Measurements from ENCODE around the gene TMEM100.

Gene TMEM100

GRCh38 chr17:55722742-55723487, at the start of gene TMEM100:
Gene TMEM100, minus strand, starts transcription at chr17:55722864. Its CDS starts 1,794 bp downstream, at chr17:55721070.
- DNase-seq (ENCODE audit: low read depth, low spot score): peak; percentile 54

DNA sequence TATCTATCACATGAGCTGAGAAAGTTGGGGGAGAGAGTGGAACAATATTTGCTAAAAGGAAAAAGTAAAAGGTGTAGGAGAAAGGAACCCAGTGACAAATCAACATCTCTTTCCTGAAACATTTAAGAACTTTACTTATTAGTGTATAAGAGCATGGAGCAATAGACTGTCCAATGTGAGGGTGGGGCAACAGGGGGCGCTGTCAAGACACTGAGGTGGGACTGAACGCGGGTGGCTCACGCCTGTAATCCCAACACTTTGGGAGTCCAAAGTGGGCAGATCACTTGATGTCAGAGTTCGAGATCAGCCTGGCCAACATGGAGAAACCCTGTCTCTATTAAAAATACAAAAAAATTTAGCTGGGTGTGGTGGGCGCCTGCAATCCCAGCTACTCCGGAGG, 49.4 kb upstream of the TMEM100 start:
- DNase-seq (ENCODE audit: low read depth, low spot score): no peak

DNA sequence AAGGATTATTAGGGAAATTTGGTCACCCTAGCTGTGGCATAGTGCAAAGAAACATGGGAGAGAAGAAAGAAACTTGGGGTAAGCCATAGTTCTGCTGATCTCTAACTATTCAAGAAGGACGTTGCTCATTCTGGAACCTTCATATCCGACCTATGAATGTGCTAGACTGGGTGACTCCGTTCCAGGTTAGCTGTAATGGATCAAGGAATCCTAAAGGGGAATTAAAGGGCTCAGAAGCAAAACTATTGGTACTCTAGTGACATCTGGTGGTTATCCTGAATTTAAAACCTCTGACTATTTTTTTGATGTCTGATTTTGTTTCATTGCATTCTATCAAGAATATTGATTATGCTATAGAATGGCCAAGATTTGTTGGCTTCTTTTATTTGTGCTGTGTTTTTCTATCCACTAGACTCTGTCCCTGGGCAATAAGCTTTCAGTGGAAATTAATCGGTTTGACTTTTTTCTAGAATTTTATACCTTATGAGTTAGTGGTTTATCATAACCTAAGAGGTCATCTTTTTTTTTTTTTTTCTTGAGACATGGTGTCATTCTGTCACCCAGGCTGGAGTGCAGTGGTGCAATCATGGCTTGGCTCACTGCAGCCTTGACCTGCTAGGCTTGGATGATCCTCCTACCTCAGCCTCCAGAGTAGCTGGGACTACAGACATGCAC, 47.7 kb upstream of the TMEM100 start:
- no peak for DNase-seq (ENCODE audit: low read depth, low spot score)

GRCh38 chr17:55769625-55770000, 46.9 kb upstream of the TMEM100 start:
- no peak for DNase-seq (ENCODE audit: low read depth, low spot score)

- DNase-seq (ENCODE audit: low read depth, low spot score): no peak
Measured at GRCh38 chr17:55768936-55769624, 46.4 kb upstream of the TMEM100 start.

GRCh38 chr17:55765472-55765871, 42.8 kb upstream of the TMEM100 start:
- no peak for DNase-seq (ENCODE audit: low read depth, low spot score)

DNA sequence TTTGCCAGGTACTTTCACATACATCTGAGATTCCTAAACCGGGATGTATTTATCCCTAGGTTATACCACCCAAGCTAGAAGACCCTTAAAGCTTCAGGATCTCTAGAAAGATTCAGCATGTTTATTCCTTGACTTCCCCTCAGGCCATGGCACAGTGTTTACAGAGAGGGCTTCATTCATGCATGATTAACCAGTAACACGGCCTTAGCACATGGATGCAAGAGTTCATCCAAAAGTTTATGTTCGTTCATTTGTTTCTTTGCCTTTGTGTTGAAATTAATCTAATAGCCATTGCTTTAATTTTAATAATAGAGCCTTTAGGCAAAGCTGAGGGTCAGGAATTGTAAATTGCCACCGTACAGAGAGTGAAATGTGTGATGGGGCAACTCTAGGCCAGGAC, 41.9 kb upstream of the TMEM100 start:
- DNase-seq (ENCODE audit: low read depth, low spot score): no peak

- DNase-seq (ENCODE audit: low read depth, low spot score): no peak
Measured at GRCh38 chr17:55763856-55764255, 41.2 kb upstream of the TMEM100 start.

GRCh38 chr17:55762086-55762858, 39.6 kb upstream of the TMEM100 start:
- no peak for DNase-seq (ENCODE audit: low read depth, low spot score)

GRCh38 chr17:55760643-55761355, 38.1 kb upstream of the TMEM100 start:
- DNase-seq (ENCODE audit: low read depth, low spot score): no peak

DNA sequence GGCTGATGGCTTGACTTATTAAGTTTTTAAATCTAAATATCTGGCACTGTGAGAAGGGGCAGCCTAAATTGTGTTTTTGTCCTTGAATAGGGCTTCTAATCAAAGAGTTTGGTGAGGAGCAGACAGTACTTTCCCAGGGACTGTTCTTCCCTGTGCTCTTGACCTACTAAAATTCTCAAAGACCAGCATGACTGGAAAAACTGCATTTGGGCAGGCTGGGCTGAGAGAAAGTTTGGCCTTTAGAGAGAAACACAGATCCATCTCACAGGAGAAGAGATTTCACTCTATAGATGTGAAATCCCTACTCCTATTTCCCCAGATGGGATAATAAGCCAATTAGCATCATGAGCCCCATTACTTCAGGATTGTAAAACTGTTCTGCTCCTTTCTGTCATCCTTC, 35.5 kb upstream of the TMEM100 start:
- no peak for DNase-seq (ENCODE audit: low read depth, low spot score)

DNA sequence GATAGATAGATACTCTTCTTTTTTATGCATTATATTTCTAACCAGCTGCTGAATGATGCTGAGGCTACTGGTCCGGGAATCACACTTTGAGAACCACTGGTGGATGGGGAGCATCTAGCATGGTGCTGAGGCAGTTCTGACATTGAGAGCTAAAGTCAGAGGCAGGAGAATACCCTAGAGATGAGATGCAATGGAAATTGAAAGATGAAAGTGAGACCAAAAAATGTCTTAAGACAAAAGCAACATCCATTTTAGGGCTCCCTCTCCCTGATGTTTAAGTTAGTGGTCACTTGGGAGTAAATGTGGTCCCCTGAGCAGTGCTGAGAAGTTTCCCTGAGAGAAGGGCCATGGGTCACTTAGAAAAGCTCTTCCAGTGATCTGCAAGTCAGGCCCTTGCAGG, 35.0 kb upstream of the TMEM100 start:
- no peak for DNase-seq (ENCODE audit: low read depth, low spot score)

DNA sequence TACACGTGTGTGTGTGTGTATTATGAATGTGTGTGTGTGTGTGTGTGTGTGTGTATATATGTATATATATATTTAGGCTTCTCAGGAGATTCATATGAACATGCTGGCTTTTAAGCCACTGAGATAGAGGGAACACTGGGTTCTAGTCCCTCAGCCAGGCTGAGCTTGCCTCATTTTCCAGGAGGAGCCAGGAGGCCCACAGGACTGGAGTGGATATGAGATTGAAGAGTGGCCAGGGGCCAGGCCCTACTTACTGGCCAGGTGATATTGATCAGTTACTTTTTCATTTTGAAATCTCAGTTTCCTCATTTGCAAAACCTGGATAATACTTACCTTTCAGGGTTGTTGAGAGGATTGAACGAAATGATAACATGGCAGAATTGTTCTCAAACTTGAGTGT, 34.0 kb upstream of the TMEM100 start:
- no peak for DNase-seq (ENCODE audit: low read depth, low spot score)

DNA sequence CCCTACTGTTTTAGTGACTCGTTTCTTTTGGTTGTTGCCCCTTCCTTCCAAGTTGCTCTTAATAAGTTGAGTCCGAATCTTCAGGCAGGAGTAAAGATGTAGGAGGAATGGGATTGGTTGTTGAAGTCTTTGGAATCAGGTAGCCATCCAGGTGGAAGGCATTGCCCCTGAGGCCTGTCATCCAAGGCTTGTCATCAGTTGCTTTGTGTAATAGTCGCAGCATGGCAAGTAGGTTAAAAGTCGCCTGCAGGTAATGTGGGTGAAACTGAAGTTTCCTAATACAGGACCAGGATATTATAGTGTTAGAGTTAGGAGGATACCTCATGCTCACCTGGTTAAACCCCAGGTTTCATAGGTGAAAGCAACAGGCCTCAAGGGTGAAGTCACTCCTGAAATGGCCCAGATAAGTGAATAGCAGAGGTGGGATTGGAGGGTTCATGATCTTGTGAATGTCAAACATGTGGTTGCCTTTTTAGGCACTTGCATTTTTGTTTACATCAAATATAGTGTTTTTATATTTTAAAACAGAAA, 29.1 kb upstream of the TMEM100 start:
- no peak for DNase-seq (ENCODE audit: low read depth, low spot score)

- peak; percentile 73 for DNase-seq (ENCODE audit: low read depth, low spot score)
Measured at GRCh38 chr17:55750750-55751657, 28.3 kb upstream of the TMEM100 start, which contains the start of gene PCTP. Gene PCTP, plus strand, starts transcription at chr17:55751051. Its CDS starts 53 bp downstream, at chr17:55751104.

DNA sequence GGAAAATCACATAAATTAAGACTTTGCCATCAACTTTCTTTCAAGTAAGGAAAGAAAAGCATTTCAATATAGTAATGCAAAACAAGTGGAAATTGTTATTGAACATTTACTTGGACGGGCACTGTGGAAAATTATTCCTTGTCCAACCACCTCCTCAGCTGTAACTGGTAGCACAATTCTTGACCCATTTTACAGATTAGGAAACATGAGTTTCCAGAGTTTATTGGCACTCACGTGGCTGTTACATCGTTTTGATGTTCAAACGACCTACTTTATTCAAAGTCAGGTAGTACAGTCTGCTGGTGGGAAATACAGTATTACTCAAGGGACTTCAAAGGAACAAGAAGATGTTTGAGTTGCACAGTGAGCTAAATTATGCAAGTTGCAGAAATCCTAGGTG, 27.3 kb upstream of the TMEM100 start:
- DNase-seq (ENCODE audit: low read depth, low spot score): no peak

GRCh38 chr17:55748841-55749240, 26.2 kb upstream of the TMEM100 start:
- no peak for DNase-seq (ENCODE audit: low read depth, low spot score)

DNA sequence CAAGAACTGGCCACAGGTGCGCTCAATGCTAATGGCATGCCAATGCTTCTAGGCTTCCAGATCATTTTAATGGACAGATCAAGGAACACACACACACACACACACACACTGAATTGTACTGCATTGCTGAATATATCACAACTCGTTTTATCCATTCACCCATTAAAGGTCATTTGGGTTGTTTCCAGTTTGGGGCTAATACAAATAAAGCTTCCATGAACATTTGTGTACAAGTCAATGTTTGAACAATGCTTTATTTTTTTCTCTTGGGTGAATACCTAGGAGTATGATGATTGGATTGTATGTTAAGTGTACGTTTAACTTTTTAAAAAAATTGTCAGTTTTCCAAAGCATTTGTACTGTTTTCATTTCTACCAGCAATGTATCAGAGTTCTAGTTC, 24.5 kb upstream of the TMEM100 start:
- no peak for DNase-seq (ENCODE audit: low read depth, low spot score)

GRCh38 chr17:55746466-55746865, 23.8 kb upstream of the TMEM100 start:
- DNase-seq (ENCODE audit: low read depth, low spot score): no peak

DNA sequence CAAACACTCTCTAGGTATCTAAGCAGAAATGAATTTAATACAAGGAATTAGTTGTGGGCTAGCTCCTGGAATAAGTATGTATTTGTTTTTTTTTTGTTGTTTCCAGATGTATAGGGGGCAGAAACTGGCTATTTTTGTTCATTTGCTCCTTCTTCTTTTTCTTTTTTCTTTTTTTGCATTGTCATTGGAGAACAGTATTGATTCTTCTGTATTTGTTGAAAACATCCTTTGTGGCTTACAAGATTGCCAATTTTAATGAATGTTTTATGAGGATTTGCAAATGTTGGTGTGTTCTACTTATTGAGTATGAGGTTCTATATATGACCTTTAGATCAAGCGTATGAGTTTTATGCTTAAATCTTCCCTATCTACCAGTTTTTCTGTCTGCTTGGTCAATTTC, 22.6 kb upstream of the TMEM100 start:
- no peak for DNase-seq (ENCODE audit: low read depth, low spot score)
